H1 (cell line): ENCODE results near the gene SPIRE1. TPM values are rescaled to one million over a fixed set of nuclear protein-coding genes. Genes with fewer than 3 reads are reported as not detected.

Experiments
- CTCF ChIA-PET: fragments of 300-600 bp; sonication (Branson Sonifier 250); formaldehyde crosslinking; loops from one replicate; lab custom pipeline; 2021; ENCODE audit not compliant: partially characterized antibody; lab: Charles Lee
- POLR2A ChIA-PET: fragments of 300-600 bp; sonication (Branson Sonifier 250); formaldehyde crosslinking; loops from one replicate; lab custom pipeline; 2021; ENCODE audit warnings: inconsistent platforms; ENCODE audit not compliant: partially characterized antibody; lab: Charles Lee
- DNase-seq, 2 experiments: peaks; one replicate each; pipeline versions ENCODE4 v3.0.0 to v3.0.0-alpha.2; 2010 to 2022; ENCODE audit warnings: low spot score in 2 of 2, low read depth in 1 of 2, mixed read lengths in 1 of 2
- FAIRE-seq: peaks from 2 replicates; lab custom pipeline; 2011; peaks lifted over from hg19 to GRCh38; lab: Jason Lieb, UNC
- H2AFZ ChIP-seq: 2 replicates; pipeline ENCODE4 v1.8.1; 2012; ENCODE audit warnings: low read length, inconsistent platforms
- H2AK5ac ChIP-seq: 2 replicates; pipeline ENCODE4 v1.6.1; 2013; ENCODE audit warnings: low read depth, low read length
- H2BK120ac ChIP-seq: replicated peaks from 2 replicates; pipeline ENCODE3; 2013; ENCODE audit warnings: low read depth, low read length, inconsistent platforms
- H2BK12ac ChIP-seq: 2 replicates; pipeline ENCODE4 v1.6.1; 2013; ENCODE audit warnings: low read depth, low read length
- H2BK15ac ChIP-seq: 2 replicates; pipeline ENCODE4 v1.6.1; 2013; ENCODE audit warnings: low read length
- H2BK20ac ChIP-seq: 2 replicates; pipeline ENCODE4 v1.6.1; 2013; ENCODE audit warnings: low read length
- H2BK5ac ChIP-seq: 2 replicates; pipeline ENCODE4 v1.6.1; 2013; ENCODE audit warnings: low read depth, low read length
- H3K14ac ChIP-seq: 2 replicates; pipeline ENCODE4 v1.6.1; 2013; ENCODE audit warnings: inconsistent platforms; ENCODE audit not compliant: insufficient read length
- H3K18ac ChIP-seq: 2 replicates; pipeline ENCODE4 v1.6.1; 2013; ENCODE audit warnings: low read length; ENCODE audit errors: extremely low read depth
- H3K23ac ChIP-seq: 2 replicates; pipeline ENCODE4 v1.6.1; 2013; ENCODE audit warnings: inconsistent platforms; ENCODE audit not compliant: insufficient read length
- H3K23me2 ChIP-seq: 2 replicates; pipeline ENCODE4 v1.6.1; 2013; ENCODE audit warnings: low read depth, low read length
- H3K27ac ChIP-seq: 2 replicates; pipeline ENCODE4 v1.6.1; 2011; ENCODE audit warnings: low read depth, low read length, inconsistent platforms
- H3K27me3 ChIP-seq, 4 experiments: replicated peaks in 1 of 4; 1 replicate in 1 of 4; 2 replicates in 3 of 4; pipeline versions ENCODE4 v1.6.1 to v1.8.1; 2011 to 2013; ENCODE audit warnings: low read length in 3 of 4, mild to moderate bottlenecking in 3 of 4, inconsistent platforms in 2 of 4, mixed read lengths in 2 of 4, moderate library complexity in 1 of 4; ENCODE audit not compliant: control insufficient read depth in 3 of 4, insufficient read depth in 3 of 4; ENCODE audit errors: extremely low read depth in 1 of 4
- H3K36me3 ChIP-seq, 4 experiments: 2 replicates each; pipeline versions ENCODE4 v1.6.1 to v1.8.1; 2011 to 2013; ENCODE audit warnings: mild to moderate bottlenecking in 4 of 4, low read length in 3 of 4, moderate library complexity in 2 of 4, control low read depth in 1 of 4, inconsistent platforms in 1 of 4; ENCODE audit not compliant: insufficient read depth in 4 of 4, control insufficient read depth in 2 of 4
- H3K4ac ChIP-seq: replicated peaks from 2 replicates; pipeline ENCODE3; 2013; ENCODE audit warnings: low read length, low read depth, mixed read lengths, inconsistent platforms; ENCODE audit not compliant: insufficient read length
- H3K4me1 ChIP-seq, 4 experiments: replicated peaks in 1 of 4; 1 replicate in 1 of 4; 2 replicates in 3 of 4; pipeline versions ENCODE4 v1.6.1 to v1.8.1; 2011 to 2013; ENCODE audit warnings: low read length in 3 of 4, inconsistent platforms in 2 of 4, mixed read lengths in 1 of 4; ENCODE audit not compliant: insufficient read depth in 4 of 4, control insufficient read depth in 3 of 4
- H3K4me2 ChIP-seq, 2 experiments: 2 replicates each; pipeline versions ENCODE4 v1.6.1 to v1.8.1; 2011 to 2013; ENCODE audit warnings: low read depth in 2 of 2, low read length in 2 of 2, control low read depth in 1 of 2, inconsistent platforms in 1 of 2, mild to moderate bottlenecking in 1 of 2; ENCODE audit not compliant: insufficient read depth in 1 of 2
- H3K4me3 ChIP-seq, 4 experiments: fragments of 200-600, 300-600 bp in 1 of 4; sonication (generic), shearing (Covaris generic), sonication (Bioruptor Twin) in 1 of 4; 2 replicates each; pipeline versions ENCODE4 v1.5.1 to v1.8.1; 2011 to 2016; ENCODE audit warnings: low read length in 4 of 4, low read depth in 3 of 4, control low read depth in 2 of 4, inconsistent platforms in 2 of 4, mild to moderate bottlenecking in 2 of 4, mixed read lengths in 1 of 4, moderate library complexity in 1 of 4; ENCODE audit not compliant: insufficient read depth in 2 of 4; ENCODE audit errors: extremely low read depth in 1 of 4
- H3K56ac ChIP-seq: replicated peaks from 2 replicates; pipeline ENCODE3; 2013; ENCODE audit warnings: low read depth, mild to moderate bottlenecking, mixed read lengths, low read length, inconsistent platforms; ENCODE audit not compliant: insufficient read length
- H3K79me1 ChIP-seq: 2 replicates; pipeline ENCODE4 v1.6.1; 2013; ENCODE audit warnings: low read depth, low read length, control low read depth
- H3K79me2 ChIP-seq, 2 experiments: 2 replicates each; pipeline versions ENCODE4 v1.6.1 to v1.8.1; 2012 to 2013; ENCODE audit warnings: low read length in 2 of 2, mild to moderate bottlenecking in 2 of 2, inconsistent platforms in 1 of 2; ENCODE audit not compliant: insufficient read depth in 2 of 2, control insufficient read depth in 1 of 2
- H3K9ac ChIP-seq, 4 experiments: replicated peaks in 1 of 4; 1 replicate in 1 of 4; 2 replicates in 3 of 4; pipeline versions ENCODE4 v1.6.1 to v1.8.1; 2011 to 2013; ENCODE audit warnings: low read depth in 3 of 4, low read length in 3 of 4, control low read depth in 2 of 4, mild to moderate bottlenecking in 2 of 4, moderate library complexity in 2 of 4, inconsistent platforms in 1 of 4; ENCODE audit errors: extremely low read depth in 1 of 4
- H3K9me3 ChIP-seq, 2 experiments: 2 replicates each; pipeline versions ENCODE4 v1.6.1 to v1.8.1; 2012 to 2013; ENCODE audit warnings: mild to moderate bottlenecking in 2 of 2, moderate library complexity in 2 of 2, control low read depth in 1 of 2, inconsistent platforms in 1 of 2, low read depth in 1 of 2, low read length in 1 of 2, mixed read lengths in 1 of 2; ENCODE audit not compliant: insufficient read depth in 2 of 2
- H4K20me1 ChIP-seq, 2 experiments: replicated peaks in 1 of 2; 2 replicates each; pipeline versions ENCODE3 to v1.8.1; 2011 to 2013; ENCODE audit warnings: inconsistent platforms in 2 of 2, low read length in 2 of 2, mild to moderate bottlenecking in 1 of 2; ENCODE audit not compliant: insufficient read depth in 2 of 2, control insufficient read depth in 1 of 2
- H4K5ac ChIP-seq: 2 replicates; pipeline ENCODE4 v1.6.1; 2013; ENCODE audit warnings: low read length, low read depth, mixed read lengths, inconsistent platforms; ENCODE audit not compliant: insufficient read length
- H4K8ac ChIP-seq: 2 replicates; pipeline ENCODE4 v1.8.0; 2013; ENCODE audit warnings: mild to moderate bottlenecking, moderate library complexity, low read length, inconsistent platforms; ENCODE audit not compliant: insufficient read depth; ENCODE audit errors: extremely low read depth
- H4K91ac ChIP-seq: replicated peaks from 2 replicates; pipeline ENCODE3; 2013; ENCODE audit warnings: low read length, mixed read lengths, inconsistent platforms; ENCODE audit not compliant: insufficient read length
- BCL11A ChIP-seq, 2 experiments: IDR thresholded peaks; one replicate each; pipeline ENCODE4 v1.6.1; 2011; ENCODE audit warnings: low read depth in 2 of 2, low read length in 2 of 2, mild to moderate bottlenecking in 2 of 2
- CEBPB ChIP-seq: IDR thresholded peaks from 2 replicates; pipeline ENCODE4 v1.6.1; 2012; ENCODE audit warnings: low read depth, low read length
- CHD1 ChIP-seq: IDR thresholded peaks from 2 replicates; pipeline ENCODE4 v1.6.1; 2012; ENCODE audit warnings: low read depth, low read length, improper control_type of control experiment
- CHD2 ChIP-seq: IDR thresholded peaks from 2 replicates; pipeline ENCODE4 v1.6.1; 2012; ENCODE audit warnings: low read length, improper control_type of control experiment
- CREB1 ChIP-seq: IDR thresholded peaks from 2 replicates; pipeline ENCODE4 v1.6.1; 2012; ENCODE audit warnings: inconsistent platforms
- EZH2 ChIP-seq: fragments of 200-600 bp; sonication (generic); IDR thresholded peaks from 2 replicates; pipeline ENCODE4 v1.7.1; 2012; ENCODE audit warnings: low read depth, mild to moderate bottlenecking, moderate library complexity, low read length, inconsistent platforms; ENCODE audit not compliant: severe bottlenecking
- JUND ChIP-seq: IDR thresholded peaks from 2 replicates; pipeline ENCODE4 v1.6.1; 2011; ENCODE audit warnings: mild to moderate bottlenecking, improper control_type of control experiment, low read length
- KDM5A ChIP-seq: fragments of 200-600 bp; IDR thresholded peaks from 2 replicates; pipeline ENCODE4 v1.7.1; 2012; ENCODE audit warnings: mild to moderate bottlenecking, low read length, inconsistent platforms, mixed read lengths
- NANOG ChIP-seq: IDR thresholded peaks from 2 replicates; pipeline ENCODE4 v1.6.1; 2011; ENCODE audit warnings: low read length, low read depth, mild to moderate bottlenecking, inconsistent platforms; ENCODE audit not compliant: insufficient read depth, poor library complexity, severe bottlenecking
- POU5F1 ChIP-seq: IDR thresholded peaks from 2 replicates; pipeline ENCODE4 v1.6.1; 2011; ENCODE audit warnings: low read depth, mild to moderate bottlenecking, low read length, moderate library complexity
- RBBP5 ChIP-seq: IDR thresholded peaks from 2 replicates; pipeline ENCODE4 v1.7.1; 2012; ENCODE audit warnings: low read depth, mild to moderate bottlenecking, inconsistent platforms, low read length, moderate library complexity, borderline replicate concordance
- SIRT6 ChIP-seq: IDR thresholded peaks from one replicate; pipeline ENCODE4 v1.7.1; 2012; ENCODE audit warnings: low read length, inconsistent platforms
- TAF1 ChIP-seq: IDR thresholded peaks from 2 replicates; pipeline ENCODE4 v1.6.1; 2011; ENCODE audit warnings: mild to moderate bottlenecking, low read depth, low read length
- TAF7 ChIP-seq: optimal IDR thresholded peaks from 2 replicates; pipeline ENCODE3; 2011; ENCODE audit warnings: low read depth, mild to moderate bottlenecking, inconsistent platforms, low read length, moderate library complexity, borderline replicate concordance
- TCF12 ChIP-seq: IDR thresholded peaks from 2 replicates; pipeline ENCODE4 v1.6.1; 2011; ENCODE audit warnings: low read depth, mild to moderate bottlenecking, low read length
- YY1 ChIP-seq: IDR thresholded peaks from 2 replicates; pipeline ENCODE4 v1.6.1; 2011; ENCODE audit warnings: low read depth, mild to moderate bottlenecking, low read length
- ZNF274 ChIP-seq: IDR thresholded peaks from 2 replicates; pipeline ENCODE4 v1.7.0; 2012; ENCODE audit warnings: low read length, borderline replicate concordance; ENCODE audit errors: extremely low read depth
- WGBS, 2 experiments: shearing (Covaris generic) in 1 of 2; methylation state at CpG; one replicate each; pipeline versions ENCODE4 v1.1.6 to v1.1.7; 2013 to 2015; ENCODE audit warnings: low lambda C conversion rate in 2 of 2, mixed read lengths in 2 of 2, inconsistent platforms in 1 of 2, low coverage in 1 of 2, missing lambda C conversion rate in 1 of 2; ENCODE audit not compliant: insufficient replicate concordance in 2 of 2, insufficient coverage in 1 of 2, insufficient read length in 1 of 2; ENCODE audit errors: extremely low coverage in 1 of 2, missing lambda C conversion rate in 1 of 2; 5-methylcytosine and 5-hydroxymethylcytosine counted together
- polyA plus RNA-seq, 7 experiments: library from polyadenylated mRNA; depleted of rRNA in 3 of 7; stranded (reverse) in 5 of 7; unstranded in 2 of 7; fragments of >200 nt in 5 of 7; fragments of 200-250 nt in 2 of 7; gene quantifications; 1 replicate in 5 of 7; 2 replicates in 1 of 7; 4 replicates in 1 of 7; pipeline versions ENCODE4 v1.2.1 to v1.2.3, GENCODE V29; 2011 to 2013; ENCODE audit warnings: missing spikeins in 2 of 7, mixed read lengths in 2 of 7
- total RNA-seq: library from RNA; stranded (reverse); fragmentation: NEBNext Ultra II Directional; extraction: Animal tissue kit (Norgen Biotek cat#: 25700); gene quantifications from 2 replicates; pipeline ENCODE4 v1.2.1, GENCODE V29; 2021

Gene SPIRE1
- total and polyA plus RNA-seq, 2 of the 8 experiments (the other 6 are each of a cell fraction or from before 2014, with no cell fraction given), result 6.0 to 21.5 TPM

GRCh38 chr18:12579775-12580174 is 78.1 kb downstream of the SPIRE1 start:
- Histone ChIP-seq H3K79me2 (no peaks in the 10 kb centered on the region), H4K91ac (no peak overlapping the region), H3K56ac (no peak overlapping the region), H3K4me3 (no peak overlapping the region), H3K9me3 (no peaks in the 10 kb centered on the region), H2AFZ (no peak overlapping the region), H4K8ac (no peak overlapping the region), H3K23me2 (no peaks in the 10 kb centered on the region), H2BK5ac (no peak overlapping the region), H3K23ac (no peak overlapping the region), H2BK12ac (no peak overlapping the region), H3K27me3 (no peaks in the 10 kb centered on the region), H3K36me3 (no peaks in the 10 kb centered on the region), H3K4me2 (no peak overlapping the region), H3K79me1 (no peaks in the 10 kb centered on the region), H2BK120ac (no peak overlapping the region), H3K4me1 (no peaks in the 10 kb centered on the region), H2BK20ac (no peak overlapping the region), H3K14ac (no peak overlapping the region), H4K20me1 (no peaks in the 10 kb centered on the region), H2AK5ac (no peak overlapping the region), H3K9ac (no peak overlapping the region), H2BK15ac (no peak overlapping the region), H3K18ac (no peak overlapping the region), H3K4ac (no peak overlapping the region), H3K27ac (no peak overlapping the region), H4K5ac (no peak overlapping the region)
- no peak for DNase-seq
- POLR2A ChIA-PET, result no interaction called here
- FAIRE-seq, result no peak
- WGBS, 2 experiments, result 90% methylated on average over 2 of the region's 2 CpGs; no CpG with 5 or more reads in 1 of the 2 experiments
- no peak for TF ChIP-seq JUND
- TF ChIP-seq YY1, result no peak
- TF ChIP-seq KDM5A, result no peak
- TF ChIP-seq SIRT6, result no peak
- no peak for TF ChIP-seq CREB1
- no peak for TF ChIP-seq NANOG
- no peak for TF ChIP-seq ZNF274
- no peak for TF ChIP-seq CHD2
- TF ChIP-seq TAF1, result no peak
- no peak for TF ChIP-seq POU5F1
- no peak for TF ChIP-seq EZH2
- TF ChIP-seq CHD1, result no peak
- TF ChIP-seq RBBP5, result no peak
- no peak for TF ChIP-seq BCL11A (IDR thresholded peaks at IDR 0.05; ENCODE audit: low read depth in 2 of 2, low read length in 2 of 2)
- TF ChIP-seq TCF12, result no peak
- no peak for TF ChIP-seq CEBPB
- TF ChIP-seq TAF7, result no peak
- CTCF ChIA-PET, result interaction anchor here (0.6 kb wide), 1 partner anchor 119 kb away, joined by 3 read pairs; no protein-coding TSS in a partner anchor
